Common myeloid progenitor, CD34-positive (primary cell): ENCODE measurements around the gene EPB41L4A.
"Not testable (repeated sequence)": the region's sequence is repeated elsewhere in the genome, so short reads cannot be mapped to it uniquely, and the experiment has no call there.

Experiments
- CTCF ChIA-PET: fragments of 350-600 bp; sonication (Branson Sonifier 250); formaldehyde crosslinking; loops from one replicate; lab custom pipeline; 2021; ENCODE audit warnings: antibody characterized with exemption; lab: Charles Lee
- POLR2A ChIA-PET: fragments of 350-600 bp; sonication (Branson Sonifier 250); formaldehyde crosslinking; loops from one replicate; lab custom pipeline; 2021; ENCODE audit warnings: antibody characterized with exemption; lab: Charles Lee
- DNase-seq, 3 donors: peaks; one replicate each; pipeline versions ENCODE4 v3.0.0 to v3.0.0-alpha.2; 2013
- H3K27ac ChIP-seq, 2 experiments: 1 replicate in 1 of 2; 2 replicates in 1 of 2; pipeline ENCODE4 v1.7.0; 2013; ENCODE audit warnings: inconsistent platforms in 2 of 2, low read length in 2 of 2, mild to moderate bottlenecking in 2 of 2, low read depth in 1 of 2, moderate library complexity in 1 of 2; ENCODE audit not compliant: severe bottlenecking in 2 of 2, insufficient read depth in 1 of 2, poor library complexity in 1 of 2
- H3K27me3 ChIP-seq, 5 experiments: replicated peaks in 2 of 5; 1 replicate in 3 of 5; 2 replicates in 2 of 5; pipeline versions ENCODE4 v1.6.1 to v1.7.0; 2013; ENCODE audit warnings: low read length in 4 of 5, mild to moderate bottlenecking in 2 of 5, moderate library complexity in 2 of 5, inconsistent platforms in 1 of 5; ENCODE audit not compliant: insufficient read depth in 5 of 5, control insufficient read depth in 4 of 5
- H3K36me3 ChIP-seq, 4 experiments: 1 replicate in 2 of 4; 2 replicates in 2 of 4; pipeline versions ENCODE4 v1.6.1 to v1.7.0; 2013; ENCODE audit warnings: low read length in 3 of 4, control low read depth in 1 of 4, mild to moderate bottlenecking in 1 of 4; ENCODE audit not compliant: control insufficient read depth in 4 of 4, insufficient read depth in 4 of 4
- H3K4me1 ChIP-seq, 4 experiments: 1 replicate in 3 of 4; 2 replicates in 1 of 4; pipeline versions ENCODE4 v1.6.1 to v1.7.1; 2013; ENCODE audit warnings: low read length in 3 of 4, mild to moderate bottlenecking in 3 of 4, control low read depth in 1 of 4, inconsistent platforms in 1 of 4, moderate library complexity in 1 of 4; ENCODE audit not compliant: control insufficient read depth in 4 of 4, insufficient read depth in 4 of 4; ENCODE audit errors: control extremely low read depth in 1 of 4
- H3K4me3 ChIP-seq, 7 experiments: 1 replicate in 4 of 7; 2 replicates in 3 of 7; pipeline versions ENCODE4 v1.5.1 to v1.7.0; 2013; ENCODE audit warnings: mild to moderate bottlenecking in 7 of 7, low read length in 6 of 7, moderate library complexity in 6 of 7, inconsistent platforms in 2 of 7, low read depth in 2 of 7, control low read depth in 1 of 7; ENCODE audit not compliant: insufficient read depth in 4 of 7, control insufficient read depth in 1 of 7; ENCODE audit errors: extremely low read depth in 1 of 7
- H3K9me3 ChIP-seq, 5 experiments: 1 replicate in 4 of 5; 2 replicates in 1 of 5; pipeline versions ENCODE4 v1.6.1 to v1.7.1; 2013; ENCODE audit warnings: low read length in 4 of 5, mild to moderate bottlenecking in 2 of 5, inconsistent platforms in 1 of 5, low read depth in 1 of 5, moderate library complexity in 1 of 5; ENCODE audit not compliant: control insufficient read depth in 4 of 5, insufficient read depth in 2 of 5; ENCODE audit errors: control extremely low read depth in 1 of 5
- WGBS: methylation state at CpG from one replicate; pipeline ENCODE4 v1.1.5; 2013; ENCODE audit not compliant: insufficient coverage; 5-methylcytosine and 5-hydroxymethylcytosine counted together

The EPB41L4A gene

GRCh38 chr5:112440031-112440430 lies 21.0 kb upstream of the EPB41L4A start:
- H3K4me3 ChIP-seq: no peak overlapping the region
- 100% methylated on average over 1 of the region's 2 CpGs for WGBS
- DNase-seq: peak in 1 of 3 donors; percentile 10
- ChIA-PET POLR2A (no interaction called here), CTCF (no interaction called here)
- H3K27me3 ChIP-seq: no peaks in the 10 kb centered on the region
- no peak overlapping the region for H3K27ac ChIP-seq
- peaks cover 0 to 9% (median 0%) of the 10 kb centered on the region in 4 experiments for H3K4me1 ChIP-seq
- peaks cover 0 to 3% (median 0%) of the 10 kb centered on the region in 5 experiments for H3K9me3 ChIP-seq
- H3K36me3 ChIP-seq: no peaks in the 10 kb centered on the region

- peak in 1 of 3 donors; percentile 21 for DNase-seq
- Histone ChIP-seq H3K4me1 (peaks cover 0 to 9% (median 0%) of the 10 kb centered on the region in 4 experiments), H3K27ac (no peak overlapping the region), H3K4me3 (no peak overlapping the region), H3K27me3 (no peaks in the 10 kb centered on the region), H3K9me3 (peaks cover 0 to 2% (median 0%) of the 10 kb centered on the region in 5 experiments), H3K36me3 (no peaks in the 10 kb centered on the region)
- WGBS: 25% methylated on average over 2 of the region's 2 CpGs
- ChIA-PET CTCF (no interaction called here), POLR2A (no interaction called here)
Observed at GRCh38 chr5:112436144-112436543, 17.1 kb upstream of the EPB41L4A start.

GRCh38 chr5:112434641-112435040 lies 15.6 kb upstream of the EPB41L4A start:
- no peaks in the 10 kb centered on the region for H3K36me3 ChIP-seq
- peaks cover 0 to 2% (median 0%) of the 10 kb centered on the region in 5 experiments for H3K27me3 ChIP-seq
- DNase-seq: no peak
- H3K4me3 ChIP-seq: no peak overlapping the region
- 57% methylated on average over 1 of the region's 1 CpG for WGBS
- ChIA-PET CTCF (no interaction called here), POLR2A (no interaction called here)
- no peak overlapping the region for H3K27ac ChIP-seq
- no peaks in the 10 kb centered on the region for H3K9me3 ChIP-seq
- H3K4me1 ChIP-seq: peaks cover 0 to 9% (median 0%) of the 10 kb centered on the region in 4 experiments

GRCh38 chr5:112426202-112426601 lies 7.1 kb upstream of the EPB41L4A start:
- H3K27me3 ChIP-seq: peaks cover 2 to 27% (median 12%) of the 10 kb centered on the region in 5 experiments
- H3K27ac ChIP-seq, DNase-seq, H3K9me3 ChIP-seq, H3K4me3 ChIP-seq, H3K36me3 ChIP-seq, H3K4me1 ChIP-seq, POLR2A ChIA-PET, CTCF ChIA-PET: not testable (repeated sequence)
- WGBS: no CpG with 5 or more reads among the region's 3 CpGs

- Histone ChIP-seq H3K27ac (no peak overlapping the region), H3K36me3 (no peaks in the 10 kb centered on the region), H3K9me3 (no peaks in the 10 kb centered on the region), H3K4me3 (peak overlapping the region; percentile 42 to 80 (median 67)), H3K27me3 (peaks cover 26 to 86% (median 32%) of the 10 kb centered on the region in 5 experiments), H3K4me1 (peaks cover 0 to 30% (median 23%) of the 10 kb centered on the region in 4 experiments)
- ChIA-PET POLR2A (no interaction called here), CTCF (interaction anchor here (0.8 to 5.3 kb wide), 12 partner anchors 9 to 259 kb away, joined by 3 to 28 read pairs (median 5); no protein-coding TSS in a partner anchor)
- DNase-seq: peak; percentile 63 to 78 (median 73)
- WGBS: 3% methylated on average over 55 of the region's 64 CpGs
Observed at GRCh38 chr5:112419986-112420864, 1.1 kb upstream of the EPB41L4A start.

- H3K4me1 ChIP-seq: peaks cover 0 to 30% (median 23%) of the 10 kb centered on the region in 4 experiments
- H3K27me3 ChIP-seq: peaks cover 24 to 94% (median 33%) of the 10 kb centered on the region in 5 experiments
- 1% methylated on average over 32 of the region's 39 CpGs for WGBS
- H3K36me3 ChIP-seq: no peaks in the 10 kb centered on the region
- POLR2A ChIA-PET: no interaction called here
- peak in 2 of 3 donors; percentile 11 to 31 for DNase-seq
- no peaks in the 10 kb centered on the region for H3K9me3 ChIP-seq
- no peak overlapping the region for H3K27ac ChIP-seq
- peak overlapping the region; percentile 55 to 80 (median 67) for H3K4me3 ChIP-seq
- CTCF ChIA-PET: interaction anchor here (5.3 kb wide), 1 partner anchor 244 kb away, joined by 28 read pairs; no protein-coding TSS in a partner anchor
Observed at GRCh38 chr5:112418659-112419163, 366 bp downstream of the EPB41L4A start.
